ENCODE measurements around the gene LAMC2.

DNA sequence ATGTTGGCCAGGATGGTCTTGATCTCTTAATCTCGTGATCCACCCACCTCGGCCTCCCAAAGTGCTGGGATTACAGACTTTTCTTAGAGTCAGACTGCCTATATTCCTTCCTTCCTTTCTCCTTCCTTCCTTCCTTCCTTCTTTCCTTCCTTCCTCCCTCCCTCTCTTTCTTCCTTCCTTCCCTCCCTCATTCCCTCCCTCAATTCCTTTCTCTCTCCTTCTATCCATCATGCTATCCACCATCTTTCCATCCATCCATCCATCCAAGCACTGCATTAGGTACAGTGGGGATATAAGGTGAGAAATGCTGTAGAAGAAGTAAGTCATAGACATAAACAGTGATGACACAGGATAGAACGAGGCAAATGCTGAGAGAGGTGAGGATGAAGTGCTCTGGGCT, 13.2 kb downstream of the LAMC2 start:
- no peak for TF ChIP-seq POLR2A (IDR thresholded peaks at IDR 0.05)
- TF ChIP-seq, protein P1, sequence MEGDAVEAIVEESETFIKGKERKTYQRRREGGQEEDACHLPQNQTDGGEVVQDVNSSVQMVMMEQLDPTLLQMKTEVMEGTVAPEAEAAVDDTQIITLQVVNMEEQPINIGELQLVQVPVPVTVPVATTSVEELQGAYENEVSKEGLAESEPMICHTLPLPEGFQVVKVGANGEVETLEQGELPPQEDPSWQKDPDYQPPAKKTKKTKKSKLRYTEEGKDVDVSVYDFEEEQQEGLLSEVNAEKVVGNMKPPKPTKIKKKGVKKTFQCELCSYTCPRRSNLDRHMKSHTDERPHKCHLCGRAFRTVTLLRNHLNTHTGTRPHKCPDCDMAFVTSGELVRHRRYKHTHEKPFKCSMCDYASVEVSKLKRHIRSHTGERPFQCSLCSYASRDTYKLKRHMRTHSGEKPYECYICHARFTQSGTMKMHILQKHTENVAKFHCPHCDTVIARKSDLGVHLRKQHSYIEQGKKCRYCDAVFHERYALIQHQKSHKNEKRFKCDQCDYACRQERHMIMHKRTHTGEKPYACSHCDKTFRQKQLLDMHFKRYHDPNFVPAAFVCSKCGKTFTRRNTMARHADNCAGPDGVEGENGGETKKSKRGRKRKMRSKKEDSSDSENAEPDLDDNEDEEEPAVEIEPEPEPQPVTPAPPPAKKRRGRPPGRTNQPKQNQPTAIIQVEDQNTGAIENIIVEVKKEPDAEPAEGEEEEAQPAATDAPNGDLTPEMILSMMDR (IDR thresholded peaks at IDR 0.05), result no peak
- no peak for TF ChIP-seq EP300 (IDR thresholded peaks at IDR 0.05)

All from ovary (tissue), 3 donors.